K562 (cell line): ENCODE data around the gene OVCA2. TPM values are rescaled to one million over a fixed set of nuclear protein-coding genes. Genes with fewer than 3 reads are reported as not detected.

Source experiments
- COPS2 ChIP-seq: fragments of 450-650 bp; conservative IDR thresholded peaks from 2 replicates; pipeline ENCODE4 v1.6.1; 2016; ENCODE audit warnings: mild to moderate bottlenecking, moderate library complexity
- NCOA4 ChIP-seq: fragments of 450-650 bp; IDR thresholded peaks from 2 replicates; pipeline ENCODE4 v1.6.1; 2018; ENCODE audit warnings: mild to moderate bottlenecking; ENCODE audit not compliant: partially characterized antibody
- SRSF7 ChIP-seq: fragments of 200-400 bp; formaldehyde crosslinking; optimal IDR thresholded peaks from 2 replicates; pipeline ENCODE3; 2017; ENCODE audit warnings: mild to moderate bottlenecking, low read depth, low read length
- ZNF398 ChIP-seq: fragments of 250-450 bp; sonication (Bioruptor Pico); IDR thresholded peaks from 2 replicates; pipeline ENCODE4 v1.8.0; 2021; ENCODE audit warnings: moderate library complexity, mild to moderate bottlenecking, inconsistent platforms
- polyA plus RNA-seq, 8 experiments: library from polyadenylated mRNA; depleted of rRNA in 4 of 8; stranded (reverse) in 5 of 8; unstranded in 3 of 8; fragments of >200 nt; fragmentation: Nextera tagmentation in 2 of 8; fragmentation: Illumina TruSeq in 1 of 8; extraction: Ambion mirVana in 2 of 8; extraction: Trizol in 1 of 8; gene quantifications; 2 replicates each; pipeline versions ENCODE4 v1.2.1 to v1.2.3, GENCODE V29; 2011 to 2014; ENCODE audit warnings: inconsistent platforms in 1 of 8, missing spikeins in 1 of 8
- total RNA-seq, 7 experiments: library from RNA; depleted of rRNA in 6 of 7; stranded (reverse); fragments of >200 nt in 6 of 7; fragmentation: Illumina TruSeq in 2 of 7; extraction: Trizol in 2 of 7; gene quantifications; 2 replicates each; pipeline versions ENCODE4 v1.2.1 to v1.2.3, GENCODE V29; 2011 to 2021; ENCODE audit warnings: low replicate concordance in 1 of 7
- TF ChIP-seq, protein P1 (sequence below): fragments of 450-650 bp; IDR thresholded peaks from 2 replicates; pipeline ENCODE4 v1.6.1; 2016; ENCODE audit warnings: mild to moderate bottlenecking, moderate library complexity
- TF ChIP-seq, protein P2 (sequence below): sonication (generic); formaldehyde crosslinking; IDR thresholded peaks from 2 replicates; pipeline ENCODE4 v1.8.0; 2022; ENCODE audit warnings: missing genetic modification reagents, mild to moderate bottlenecking, borderline replicate concordance

OVCA2 gene
- total and polyA plus RNA-seq, 9 of the 15 experiments (the other 6 are each of a cell fraction or from before 2014, with no cell fraction given): 3.0 to 23.7 (median 14.1) TPM

GRCh38 chr17:2009737-2010136 lies 32.1 kb upstream of the OVCA2 start (continued):
- TF ChIP-seq, protein P1, sequence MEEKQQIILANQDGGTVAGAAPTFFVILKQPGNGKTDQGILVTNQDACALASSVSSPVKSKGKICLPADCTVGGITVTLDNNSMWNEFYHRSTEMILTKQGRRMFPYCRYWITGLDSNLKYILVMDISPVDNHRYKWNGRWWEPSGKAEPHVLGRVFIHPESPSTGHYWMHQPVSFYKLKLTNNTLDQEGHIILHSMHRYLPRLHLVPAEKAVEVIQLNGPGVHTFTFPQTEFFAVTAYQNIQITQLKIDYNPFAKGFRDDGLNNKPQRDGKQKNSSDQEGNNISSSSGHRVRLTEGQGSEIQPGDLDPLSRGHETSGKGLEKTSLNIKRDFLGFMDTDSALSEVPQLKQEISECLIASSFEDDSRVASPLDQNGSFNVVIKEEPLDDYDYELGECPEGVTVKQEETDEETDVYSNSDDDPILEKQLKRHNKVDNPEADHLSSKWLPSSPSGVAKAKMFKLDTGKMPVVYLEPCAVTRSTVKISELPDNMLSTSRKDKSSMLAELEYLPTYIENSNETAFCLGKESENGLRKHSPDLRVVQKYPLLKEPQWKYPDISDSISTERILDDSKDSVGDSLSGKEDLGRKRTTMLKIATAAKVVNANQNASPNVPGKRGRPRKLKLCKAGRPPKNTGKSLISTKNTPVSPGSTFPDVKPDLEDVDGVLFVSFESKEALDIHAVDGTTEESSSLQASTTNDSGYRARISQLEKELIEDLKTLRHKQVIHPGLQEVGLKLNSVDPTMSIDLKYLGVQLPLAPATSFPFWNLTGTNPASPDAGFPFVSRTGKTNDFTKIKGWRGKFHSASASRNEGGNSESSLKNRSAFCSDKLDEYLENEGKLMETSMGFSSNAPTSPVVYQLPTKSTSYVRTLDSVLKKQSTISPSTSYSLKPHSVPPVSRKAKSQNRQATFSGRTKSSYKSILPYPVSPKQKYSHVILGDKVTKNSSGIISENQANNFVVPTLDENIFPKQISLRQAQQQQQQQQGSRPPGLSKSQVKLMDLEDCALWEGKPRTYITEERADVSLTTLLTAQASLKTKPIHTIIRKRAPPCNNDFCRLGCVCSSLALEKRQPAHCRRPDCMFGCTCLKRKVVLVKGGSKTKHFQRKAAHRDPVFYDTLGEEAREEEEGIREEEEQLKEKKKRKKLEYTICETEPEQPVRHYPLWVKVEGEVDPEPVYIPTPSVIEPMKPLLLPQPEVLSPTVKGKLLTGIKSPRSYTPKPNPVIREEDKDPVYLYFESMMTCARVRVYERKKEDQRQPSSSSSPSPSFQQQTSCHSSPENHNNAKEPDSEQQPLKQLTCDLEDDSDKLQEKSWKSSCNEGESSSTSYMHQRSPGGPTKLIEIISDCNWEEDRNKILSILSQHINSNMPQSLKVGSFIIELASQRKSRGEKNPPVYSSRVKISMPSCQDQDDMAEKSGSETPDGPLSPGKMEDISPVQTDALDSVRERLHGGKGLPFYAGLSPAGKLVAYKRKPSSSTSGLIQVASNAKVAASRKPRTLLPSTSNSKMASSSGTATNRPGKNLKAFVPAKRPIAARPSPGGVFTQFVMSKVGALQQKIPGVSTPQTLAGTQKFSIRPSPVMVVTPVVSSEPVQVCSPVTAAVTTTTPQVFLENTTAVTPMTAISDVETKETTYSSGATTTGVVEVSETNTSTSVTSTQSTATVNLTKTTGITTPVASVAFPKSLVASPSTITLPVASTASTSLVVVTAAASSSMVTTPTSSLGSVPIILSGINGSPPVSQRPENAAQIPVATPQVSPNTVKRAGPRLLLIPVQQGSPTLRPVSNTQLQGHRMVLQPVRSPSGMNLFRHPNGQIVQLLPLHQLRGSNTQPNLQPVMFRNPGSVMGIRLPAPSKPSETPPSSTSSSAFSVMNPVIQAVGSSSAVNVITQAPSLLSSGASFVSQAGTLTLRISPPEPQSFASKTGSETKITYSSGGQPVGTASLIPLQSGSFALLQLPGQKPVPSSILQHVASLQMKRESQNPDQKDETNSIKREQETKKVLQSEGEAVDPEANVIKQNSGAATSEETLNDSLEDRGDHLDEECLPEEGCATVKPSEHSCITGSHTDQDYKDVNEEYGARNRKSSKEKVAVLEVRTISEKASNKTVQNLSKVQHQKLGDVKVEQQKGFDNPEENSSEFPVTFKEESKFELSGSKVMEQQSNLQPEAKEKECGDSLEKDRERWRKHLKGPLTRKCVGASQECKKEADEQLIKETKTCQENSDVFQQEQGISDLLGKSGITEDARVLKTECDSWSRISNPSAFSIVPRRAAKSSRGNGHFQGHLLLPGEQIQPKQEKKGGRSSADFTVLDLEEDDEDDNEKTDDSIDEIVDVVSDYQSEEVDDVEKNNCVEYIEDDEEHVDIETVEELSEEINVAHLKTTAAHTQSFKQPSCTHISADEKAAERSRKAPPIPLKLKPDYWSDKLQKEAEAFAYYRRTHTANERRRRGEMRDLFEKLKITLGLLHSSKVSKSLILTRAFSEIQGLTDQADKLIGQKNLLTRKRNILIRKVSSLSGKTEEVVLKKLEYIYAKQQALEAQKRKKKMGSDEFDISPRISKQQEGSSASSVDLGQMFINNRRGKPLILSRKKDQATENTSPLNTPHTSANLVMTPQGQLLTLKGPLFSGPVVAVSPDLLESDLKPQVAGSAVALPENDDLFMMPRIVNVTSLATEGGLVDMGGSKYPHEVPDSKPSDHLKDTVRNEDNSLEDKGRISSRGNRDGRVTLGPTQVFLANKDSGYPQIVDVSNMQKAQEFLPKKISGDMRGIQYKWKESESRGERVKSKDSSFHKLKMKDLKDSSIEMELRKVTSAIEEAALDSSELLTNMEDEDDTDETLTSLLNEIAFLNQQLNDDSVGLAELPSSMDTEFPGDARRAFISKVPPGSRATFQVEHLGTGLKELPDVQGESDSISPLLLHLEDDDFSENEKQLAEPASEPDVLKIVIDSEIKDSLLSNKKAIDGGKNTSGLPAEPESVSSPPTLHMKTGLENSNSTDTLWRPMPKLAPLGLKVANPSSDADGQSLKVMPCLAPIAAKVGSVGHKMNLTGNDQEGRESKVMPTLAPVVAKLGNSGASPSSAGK: no peak
- TF ChIP-seq, protein P2, sequence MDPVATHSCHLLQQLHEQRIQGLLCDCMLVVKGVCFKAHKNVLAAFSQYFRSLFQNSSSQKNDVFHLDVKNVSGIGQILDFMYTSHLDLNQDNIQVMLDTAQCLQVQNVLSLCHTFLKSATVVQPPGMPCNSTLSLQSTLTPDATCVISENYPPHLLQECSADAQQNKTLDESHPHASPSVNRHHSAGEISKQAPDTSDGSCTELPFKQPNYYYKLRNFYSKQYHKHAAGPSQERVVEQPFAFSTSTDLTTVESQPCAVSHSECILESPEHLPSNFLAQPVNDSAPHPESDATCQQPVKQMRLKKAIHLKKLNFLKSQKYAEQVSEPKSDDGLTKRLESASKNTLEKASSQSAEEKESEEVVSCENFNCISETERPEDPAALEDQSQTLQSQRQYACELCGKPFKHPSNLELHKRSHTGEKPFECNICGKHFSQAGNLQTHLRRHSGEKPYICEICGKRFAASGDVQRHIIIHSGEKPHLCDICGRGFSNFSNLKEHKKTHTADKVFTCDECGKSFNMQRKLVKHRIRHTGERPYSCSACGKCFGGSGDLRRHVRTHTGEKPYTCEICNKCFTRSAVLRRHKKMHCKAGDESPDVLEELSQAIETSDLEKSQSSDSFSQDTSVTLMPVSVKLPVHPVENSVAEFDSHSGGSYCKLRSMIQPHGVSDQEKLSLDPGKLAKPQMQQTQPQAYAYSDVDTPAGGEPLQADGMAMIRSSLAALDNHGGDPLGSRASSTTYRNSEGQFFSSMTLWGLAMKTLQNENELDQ: no peak
- TF ChIP-seq COPS2: no peak
- TF ChIP-seq NCOA4: no peak
- no peak for TF ChIP-seq ZNF398 (CRISPR knock-in tag)
- TF ChIP-seq SRSF7: no peak
